GM19240 (cell line): ENCODE data around the gene NRIP3.
"Not testable (repeated sequence)": the region's sequence is repeated elsewhere in the genome, so short reads cannot be mapped to it uniquely, and the experiment has no call there.

Source experiments
- DNase-seq: peaks from one replicate; pipeline ENCODE4 v3.0.0; 2011; ENCODE audit warnings: low spot score; ENCODE audit not compliant: insufficient read length

NRIP3 gene

DNA sequence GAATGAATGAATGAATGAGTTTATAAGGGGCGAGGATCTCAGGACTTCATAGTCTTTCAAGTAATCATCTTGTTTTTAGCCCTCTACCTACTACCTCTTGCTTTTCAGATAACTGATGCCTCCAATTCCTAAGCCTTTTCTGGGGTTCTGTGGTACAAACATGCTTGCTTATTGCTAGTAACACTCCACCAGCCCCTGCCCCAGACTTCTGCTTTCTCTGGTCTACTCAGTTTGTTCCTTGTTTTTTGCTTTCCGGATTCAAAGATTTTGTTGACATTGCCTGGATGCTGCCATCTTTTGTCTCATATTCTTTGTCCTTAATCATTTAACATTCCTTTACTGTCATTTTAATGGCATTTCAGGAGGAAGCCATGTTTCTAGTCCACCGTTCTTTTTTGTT is 30.7 kb downstream of the NRIP3 start:
- no peak for DNase-seq

DNA sequence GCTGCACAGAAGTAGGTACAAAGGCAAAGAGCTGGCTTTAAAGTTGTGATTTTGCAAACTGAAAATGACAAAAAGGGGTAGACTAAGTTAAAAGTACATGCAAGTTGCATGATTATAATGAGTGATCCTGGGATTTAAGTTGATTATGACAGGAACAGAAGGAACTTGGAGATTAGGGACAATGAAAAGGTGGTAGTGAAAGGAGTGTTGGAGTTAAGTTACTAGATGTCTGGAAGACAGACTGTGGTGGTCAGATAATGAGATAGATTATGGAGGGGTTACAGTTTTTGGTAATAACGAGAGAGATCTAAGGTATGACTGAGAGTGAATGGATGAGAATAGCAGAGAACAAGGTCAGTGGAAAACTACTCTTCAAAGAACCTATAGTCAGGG is 31.9 kb downstream of the NRIP3 start:
- DNase-seq = no peak

DNA sequence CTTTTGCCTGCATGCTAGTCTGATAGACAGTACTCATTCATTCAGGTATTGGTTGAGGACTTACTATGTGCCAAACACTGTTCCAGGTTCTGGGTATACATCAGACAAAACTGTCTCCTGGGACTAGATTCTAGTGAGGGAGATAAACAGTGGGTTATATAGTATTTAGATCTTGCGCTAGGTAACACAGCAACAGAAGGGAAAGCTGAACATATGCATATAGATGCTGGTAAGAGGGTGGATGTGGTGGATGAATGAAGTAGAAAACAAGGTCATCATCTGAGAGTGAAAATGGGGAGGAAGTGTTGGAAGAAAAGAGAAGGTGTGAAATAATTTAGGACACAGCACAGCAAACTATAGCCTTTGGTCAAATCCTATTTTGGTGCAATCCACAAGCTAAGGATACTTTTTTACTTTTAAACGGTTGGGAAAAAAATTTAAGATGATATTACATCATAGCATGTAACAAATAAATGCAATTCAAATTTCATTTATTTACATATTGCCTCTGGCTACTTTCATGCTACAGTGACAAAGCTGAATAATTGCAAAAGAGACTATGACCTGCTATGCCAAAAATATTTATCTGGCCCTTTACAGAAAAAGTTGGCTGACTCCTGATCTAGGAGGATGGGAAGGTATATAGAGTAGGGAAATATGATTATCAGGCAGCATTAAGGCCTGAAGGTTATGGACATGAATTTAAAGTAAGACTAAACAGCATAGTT is 32.4 kb downstream of the NRIP3 start:
- DNase-seq = no peak

DNA sequence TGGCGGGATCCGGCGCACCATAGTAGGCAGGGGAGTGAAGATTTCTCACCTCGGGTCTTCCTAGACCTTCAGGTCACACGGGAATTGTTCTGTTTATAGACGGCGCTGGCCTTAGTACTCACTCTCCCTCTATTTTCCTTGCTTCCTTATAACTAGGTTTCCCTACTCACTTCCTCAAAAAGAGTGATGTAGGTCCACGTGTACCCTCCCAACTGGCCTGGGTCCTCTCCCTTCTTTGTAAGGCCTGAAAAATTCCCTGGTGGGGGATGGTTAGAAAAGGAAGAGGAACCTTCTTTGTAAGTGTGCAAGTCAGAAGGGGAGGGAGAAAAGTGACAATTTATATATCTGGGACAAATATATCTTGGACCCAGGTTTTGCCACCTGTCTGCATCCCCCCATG is 36.6 kb downstream of the NRIP3 start:
- DNase-seq = no peak

DNA sequence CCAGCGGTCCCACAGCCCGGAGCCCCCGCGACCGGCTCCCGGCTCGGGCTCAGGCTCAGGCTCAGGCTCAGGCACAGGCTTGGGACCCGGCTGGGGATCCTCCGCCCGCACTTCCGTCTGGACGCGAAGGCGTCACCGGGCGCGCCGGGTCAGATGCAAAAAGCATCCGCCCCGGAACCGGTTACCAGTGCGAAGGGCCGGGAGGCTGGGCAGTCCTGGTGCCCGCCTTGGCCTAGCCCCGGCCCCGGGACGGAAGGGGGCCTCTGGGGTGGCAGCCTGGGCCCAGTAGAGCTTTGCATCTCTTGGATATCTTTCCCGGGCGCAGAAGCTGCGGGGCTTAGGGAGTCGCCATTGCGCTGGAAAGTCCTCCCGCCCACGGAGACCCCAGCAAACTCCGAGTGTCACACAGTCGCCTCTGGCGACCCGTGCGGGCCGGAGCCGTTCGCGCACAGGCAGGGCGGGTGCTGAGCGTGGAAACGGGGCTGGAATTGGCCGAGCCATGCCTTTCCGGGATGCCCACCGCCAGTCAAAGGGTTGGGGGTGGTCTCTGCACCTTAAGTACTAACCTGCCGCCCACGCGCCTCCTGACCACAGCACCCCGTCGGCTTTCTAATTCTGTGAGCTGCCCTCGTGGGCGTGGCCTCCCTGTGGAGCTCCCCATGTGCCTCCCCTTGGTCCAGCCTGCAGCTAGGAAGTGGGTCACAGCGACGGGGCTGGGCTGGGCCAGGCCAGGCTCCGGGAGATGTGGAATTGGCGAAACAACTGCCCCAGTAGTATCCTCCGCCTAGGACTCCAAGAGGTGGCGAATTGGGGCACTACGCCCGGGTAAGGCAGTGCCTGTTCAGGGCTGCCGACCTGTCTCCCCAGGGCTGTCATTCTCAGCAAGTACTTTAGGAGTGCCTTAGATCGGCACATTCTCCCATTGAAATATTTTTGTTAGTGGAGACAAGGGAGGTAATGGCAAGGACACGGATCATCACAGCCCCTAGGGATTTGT is 39.2 kb downstream of the NRIP3 start, which contains the start of gene TMEM9B:
TMEM9B (minus strand) TSS at position 119 of the 997 bp plus-strand sequence. CDS start 129 bp downstream, outside the sequence.
- peak; percentile 61 for DNase-seq

DNA sequence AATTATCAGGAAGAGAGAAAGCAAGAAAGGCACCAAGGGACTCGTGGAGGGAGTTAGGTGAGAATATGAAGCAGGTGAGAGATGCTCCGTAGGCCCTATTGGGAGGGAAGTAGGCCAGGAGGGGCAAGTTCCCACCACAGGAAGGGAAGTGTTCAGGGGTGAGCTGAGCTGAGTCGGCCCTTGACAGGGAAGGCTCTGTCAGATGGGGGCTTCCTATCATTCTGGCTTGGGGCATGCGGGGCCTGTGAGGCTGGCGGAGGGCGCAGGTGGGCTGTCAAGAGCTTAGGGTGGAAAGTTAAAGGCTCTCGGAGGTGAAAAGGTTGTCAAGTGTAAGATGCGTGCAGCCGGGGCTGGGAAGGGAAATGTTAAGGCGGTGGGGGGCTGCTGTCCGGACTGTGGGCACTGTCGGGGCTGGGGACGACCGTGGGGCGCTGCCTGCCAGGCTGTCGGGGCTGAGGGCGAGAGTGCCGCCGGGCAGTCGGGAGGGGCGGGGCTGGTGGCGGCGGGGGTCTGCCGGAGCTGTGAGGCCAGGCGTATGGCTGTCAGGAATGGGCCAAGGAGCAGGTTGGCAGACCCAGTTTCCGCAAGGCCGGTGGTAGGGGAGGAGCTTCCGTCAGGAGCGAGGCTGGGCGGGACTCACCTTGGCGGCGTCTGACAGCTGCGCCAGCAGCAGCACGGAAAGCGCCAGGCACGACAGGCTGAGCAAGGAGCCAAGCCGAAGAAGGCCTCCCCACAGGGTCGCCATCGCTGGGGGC is 40.1 kb downstream of the NRIP3 start:
- DNase-seq = peak; percentile 47

DNA sequence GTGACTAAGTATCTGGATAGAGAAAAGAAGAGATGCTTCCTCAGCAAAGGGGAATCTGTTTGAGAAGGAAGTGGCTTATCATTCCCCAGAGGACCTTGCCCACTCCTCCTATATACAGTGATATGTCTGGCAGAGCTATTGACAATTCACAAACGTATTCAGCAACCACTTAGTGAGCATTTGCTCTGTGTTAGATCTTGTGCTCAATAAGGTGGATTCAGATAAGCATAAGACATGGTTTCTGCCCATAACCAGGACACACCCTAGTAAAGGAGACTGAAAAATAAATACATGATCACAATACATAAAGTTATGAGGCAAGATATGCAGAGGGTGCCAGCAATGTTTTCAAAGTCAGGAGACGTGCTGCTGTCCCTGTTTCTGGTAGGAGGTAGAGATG is 41.0 kb downstream of the NRIP3 start:
- no peak for DNase-seq

DNA sequence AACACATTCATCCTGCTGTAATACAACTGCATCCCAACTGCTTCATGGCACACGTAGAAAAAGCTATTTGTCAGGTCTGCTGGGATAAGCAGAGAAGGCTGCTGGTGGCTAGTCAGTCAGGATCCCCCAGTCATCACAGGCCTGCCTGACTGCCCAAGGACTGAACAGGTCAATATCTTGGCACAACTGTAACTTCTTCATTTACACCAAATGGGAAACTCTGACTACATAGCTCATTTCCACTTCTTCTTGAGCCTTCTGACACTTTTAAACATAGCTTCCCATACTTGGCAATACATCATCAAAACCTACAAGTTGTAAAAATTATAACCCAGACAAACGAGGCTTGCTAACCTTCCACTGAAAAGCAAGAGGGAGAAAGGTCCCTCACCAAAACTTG is 42.4 kb downstream of the NRIP3 start:
- no peak for DNase-seq

DNA sequence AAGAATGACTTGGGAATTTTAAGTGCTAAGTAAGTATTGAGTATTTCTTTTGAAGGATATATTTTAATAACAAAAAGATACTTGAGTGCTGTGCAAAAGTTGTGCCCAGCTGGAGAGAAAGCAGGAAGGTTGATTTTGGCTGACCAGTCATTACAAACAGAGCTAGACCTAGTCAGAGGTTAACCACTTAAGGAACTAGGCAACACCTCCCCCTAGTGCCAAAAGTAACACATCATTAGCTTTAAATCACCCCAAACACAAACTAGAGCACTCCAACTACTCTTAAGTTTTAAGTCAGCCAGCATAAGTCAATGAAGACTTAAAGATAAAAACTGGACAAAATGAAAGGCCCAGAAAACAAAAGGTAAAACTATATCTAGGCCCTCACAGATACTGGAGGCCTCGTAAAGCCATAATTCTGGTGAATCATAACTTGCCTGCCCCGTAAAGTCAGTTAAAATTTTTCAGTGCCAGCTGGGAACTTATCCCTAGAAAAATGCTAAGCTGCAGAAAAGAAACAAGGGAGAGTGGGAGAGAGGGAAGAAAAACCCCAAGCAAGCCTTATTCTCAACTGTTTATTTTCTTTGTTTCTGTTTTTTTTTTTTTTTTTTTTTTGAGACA is 44.1 kb downstream of the NRIP3 start:
- DNase-seq = peak; percentile 48

DNA sequence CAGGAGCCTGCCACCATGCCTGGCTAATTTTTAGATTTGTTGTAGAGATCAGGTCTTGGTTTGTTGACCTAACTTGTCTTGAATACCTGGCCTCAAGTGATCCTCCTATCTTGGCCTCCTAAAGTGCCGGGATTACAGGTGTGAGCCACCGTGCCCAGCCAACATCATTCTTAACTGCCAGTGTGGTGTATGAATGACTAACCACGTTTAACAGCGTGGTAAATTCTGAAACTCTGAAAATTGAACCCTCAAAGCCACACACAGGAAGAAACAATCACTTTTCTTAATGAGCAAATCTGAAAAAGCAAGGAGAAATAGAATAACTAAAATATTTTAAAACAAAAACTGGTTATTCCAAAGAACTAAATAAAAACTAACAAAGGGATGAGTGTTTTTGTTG is 46.9 kb downstream of the NRIP3 start:
- DNase-seq = no peak

DNA sequence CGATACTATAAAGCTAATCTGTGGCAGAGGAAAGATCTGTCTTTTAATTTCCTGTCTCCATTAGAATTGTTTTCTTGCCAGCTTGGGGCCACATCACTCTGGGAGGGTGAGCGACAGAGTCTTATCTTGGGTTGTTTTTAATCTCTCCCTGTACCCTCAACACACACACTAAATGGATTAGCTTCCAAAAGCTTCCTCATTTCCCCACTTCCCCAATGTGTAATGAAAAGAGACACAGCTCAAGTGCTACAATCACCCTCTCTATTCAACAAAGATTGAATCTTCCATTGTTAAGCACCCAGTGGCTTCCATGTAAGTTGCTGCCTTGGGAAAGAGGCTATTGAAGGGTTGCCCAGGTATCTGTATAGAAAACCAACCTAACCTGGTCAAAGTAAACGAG is 54.9 kb downstream of the NRIP3 start:
- DNase-seq = no peak

DNA sequence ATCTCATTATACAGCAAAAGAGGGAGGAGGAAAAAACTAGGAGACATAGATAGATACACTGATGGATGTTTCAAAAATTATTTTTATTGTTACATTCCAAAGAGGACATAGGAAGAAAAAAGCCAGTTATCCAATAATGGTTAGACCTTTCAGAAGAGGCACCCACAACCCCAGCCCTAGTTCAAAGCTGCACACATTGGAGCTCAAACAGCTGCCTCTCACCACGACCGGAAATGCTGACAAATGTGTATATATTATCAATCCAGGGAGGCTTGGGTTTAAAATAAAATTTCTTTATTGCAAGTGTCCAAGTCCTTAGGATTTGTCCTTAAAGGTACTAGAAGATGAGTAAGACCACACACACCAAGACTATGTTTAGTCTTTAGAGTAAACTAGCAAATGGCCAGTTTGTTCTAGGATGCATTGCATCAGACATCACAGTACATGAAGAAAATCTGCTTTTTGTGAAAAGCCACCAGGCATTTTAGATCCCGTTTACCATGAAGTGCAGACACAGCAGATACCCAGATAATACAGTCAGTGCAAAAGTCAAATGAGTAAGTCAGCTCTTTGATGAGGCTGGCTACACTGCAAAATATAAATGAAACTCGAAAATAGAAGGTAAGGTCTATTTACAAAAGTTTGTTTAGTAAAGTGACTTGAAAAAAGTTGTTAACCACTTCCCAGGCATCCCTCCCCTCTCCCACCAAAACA is 56.4 kb downstream of the NRIP3 start:
- no peak for DNase-seq

DNA sequence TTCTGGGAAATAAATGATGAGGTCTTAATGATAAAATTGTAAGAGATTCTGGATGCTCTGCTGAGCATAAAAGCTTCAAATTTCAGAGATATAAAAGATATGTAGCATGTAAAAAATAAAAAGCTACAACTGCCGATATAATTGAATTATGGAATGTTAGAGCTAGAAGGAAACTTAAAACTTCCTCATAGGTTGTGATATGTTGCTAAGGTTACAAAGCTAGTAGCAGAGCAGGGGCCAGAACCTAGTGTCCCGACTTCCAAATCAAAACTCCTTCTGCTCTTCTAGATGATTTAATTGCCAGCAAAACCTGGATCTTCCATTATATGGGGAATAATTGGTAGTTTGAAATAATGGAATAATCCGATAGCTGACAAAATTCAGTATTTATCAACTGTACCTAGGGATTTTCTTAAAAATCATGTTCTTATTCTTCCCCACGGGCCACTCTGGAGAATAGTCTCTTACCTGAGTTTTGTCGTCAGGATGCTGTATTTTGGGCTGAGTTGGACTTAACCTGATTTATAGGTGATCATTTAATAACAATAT is 61.2 kb downstream of the NRIP3 start, which contains the start of gene ASCL3:
ASCL3 (minus strand) TSS at position 499 of the 549 bp plus-strand sequence. CDS start 4,855 bp downstream, outside the sequence.
- DNase-seq = no peak

DNA sequence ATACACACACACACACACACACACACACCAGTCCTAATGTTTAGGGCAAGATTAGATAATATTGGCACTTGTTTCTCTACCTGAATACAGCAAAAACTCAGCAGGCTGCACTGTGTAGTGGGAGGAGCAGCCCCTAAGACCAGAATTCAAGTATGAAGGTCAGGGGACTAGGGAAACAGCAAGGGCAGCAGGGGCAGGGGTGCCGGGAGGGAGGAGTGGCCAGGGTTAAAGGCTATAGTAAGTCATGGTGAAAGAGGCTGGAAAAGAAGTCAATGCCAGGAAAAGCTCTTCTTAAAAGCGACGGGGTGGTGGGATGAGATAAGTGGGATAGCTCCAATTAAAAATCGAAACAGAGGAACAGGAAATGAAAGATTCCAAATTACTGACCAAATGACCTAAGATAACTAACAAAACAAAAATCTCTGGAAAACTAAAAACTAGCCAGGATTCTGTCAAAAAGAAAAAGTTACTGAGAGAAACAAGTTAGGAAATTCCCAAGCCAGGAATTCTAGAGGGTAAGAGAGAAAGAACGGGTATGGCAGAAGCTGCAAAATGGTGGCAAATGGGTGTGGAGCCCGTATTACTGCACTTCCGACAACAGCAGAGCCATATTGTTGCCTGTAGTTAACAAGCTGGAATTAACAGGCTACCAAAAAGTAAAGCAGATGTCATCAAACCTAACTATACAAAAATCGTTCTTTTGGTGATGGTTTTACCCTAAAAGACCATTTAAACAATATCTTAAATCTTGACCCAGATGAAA is 62.3 kb downstream of the NRIP3 start:
- no peak for DNase-seq

DNA sequence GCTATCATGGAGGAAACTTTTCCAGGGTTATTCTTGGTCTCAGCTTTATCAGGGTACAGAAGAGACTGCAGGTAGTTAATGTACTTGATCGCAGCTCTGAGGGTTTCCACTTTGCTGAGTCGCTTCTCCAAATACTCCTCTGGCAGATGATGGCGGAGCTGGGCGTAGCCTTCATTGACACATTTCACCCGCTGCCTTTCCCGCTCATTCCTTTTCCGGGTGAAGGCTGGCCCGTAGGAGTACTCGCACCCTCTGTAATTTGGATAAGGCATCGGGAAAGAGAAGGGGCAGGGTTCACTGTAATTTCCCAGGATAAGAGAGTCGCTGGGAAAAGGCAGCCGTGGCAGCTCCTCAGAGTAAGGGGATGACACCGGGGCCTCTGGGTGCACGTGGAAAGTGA is 66.1 kb downstream of the NRIP3 start:
- DNase-seq = no peak

DNA sequence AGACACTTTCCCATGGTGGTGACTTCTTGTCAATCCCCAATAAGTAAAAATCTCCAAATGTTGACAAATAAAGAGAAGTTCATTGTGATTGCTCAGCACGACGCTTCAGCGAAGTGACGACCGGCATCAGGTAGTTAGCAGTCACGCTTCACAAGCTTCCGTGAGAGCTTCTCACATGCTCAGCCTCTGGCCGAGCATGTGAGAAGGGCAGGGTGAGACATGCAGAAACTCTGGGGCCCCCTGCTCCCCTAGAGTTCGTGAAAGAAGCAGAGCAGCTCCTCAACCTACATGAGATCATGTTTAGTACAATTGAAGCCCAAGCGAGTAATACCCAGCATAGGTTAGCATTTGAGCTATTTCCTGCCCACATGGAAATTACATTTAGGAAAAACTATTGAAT is 66.6 kb downstream of the NRIP3 start:
- no peak for DNase-seq

DNA sequence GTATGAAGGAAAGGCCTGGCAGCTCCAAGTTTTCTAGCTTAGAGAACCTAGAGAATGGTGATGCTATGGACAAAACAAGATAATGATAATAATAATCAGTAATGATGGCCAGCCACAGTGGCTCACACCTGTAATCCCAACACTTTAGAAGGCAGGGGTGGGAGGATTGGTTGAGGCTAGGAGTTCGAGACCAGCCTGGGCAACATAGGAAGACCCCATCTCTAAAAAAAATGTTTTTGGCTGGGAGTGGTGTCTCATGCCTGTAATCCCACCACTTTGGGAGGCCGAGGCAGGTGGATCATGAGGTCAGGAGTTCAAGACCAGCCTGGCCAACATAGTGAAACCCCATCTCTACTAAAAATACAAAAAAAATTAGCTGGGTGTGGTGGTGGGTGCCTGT is 68.0 kb downstream of the NRIP3 start:
- DNase-seq = not testable (repeated sequence)

DNA sequence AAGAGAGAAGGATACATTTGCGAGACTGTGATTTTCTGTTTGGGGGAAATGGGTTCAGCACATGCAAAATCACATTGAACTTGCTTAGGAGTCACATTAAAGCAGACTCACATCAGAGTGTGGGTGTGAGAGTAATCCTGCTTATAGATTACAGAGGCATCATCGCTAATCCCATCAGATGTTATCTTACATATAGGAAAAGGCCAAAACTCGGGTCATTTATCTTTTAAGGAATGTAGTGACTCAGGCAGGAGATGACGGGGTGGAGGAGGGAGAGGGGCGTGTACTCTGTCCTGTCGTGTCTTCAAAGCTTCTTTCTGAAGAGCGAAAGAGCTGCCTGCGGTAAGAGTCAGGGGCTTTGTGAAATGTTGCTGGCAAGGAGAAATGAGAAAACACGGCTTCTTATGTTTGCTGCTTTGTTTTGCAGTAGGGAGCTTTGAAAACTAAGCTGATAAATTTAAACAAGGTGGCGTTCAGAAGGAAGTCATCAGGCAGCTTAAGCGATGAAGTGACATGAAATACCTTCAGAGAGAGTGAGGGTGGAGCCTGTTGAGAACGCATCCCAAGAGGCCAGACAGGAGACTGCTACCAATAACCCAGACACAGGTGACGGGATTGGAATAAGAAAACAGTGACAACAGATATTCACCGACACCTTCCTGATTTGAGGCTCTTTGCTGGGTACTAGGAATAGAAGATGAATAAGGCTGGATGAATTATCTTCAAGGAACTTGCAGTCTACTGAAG is 68.9 kb downstream of the NRIP3 start:
- DNase-seq = no peak

DNA sequence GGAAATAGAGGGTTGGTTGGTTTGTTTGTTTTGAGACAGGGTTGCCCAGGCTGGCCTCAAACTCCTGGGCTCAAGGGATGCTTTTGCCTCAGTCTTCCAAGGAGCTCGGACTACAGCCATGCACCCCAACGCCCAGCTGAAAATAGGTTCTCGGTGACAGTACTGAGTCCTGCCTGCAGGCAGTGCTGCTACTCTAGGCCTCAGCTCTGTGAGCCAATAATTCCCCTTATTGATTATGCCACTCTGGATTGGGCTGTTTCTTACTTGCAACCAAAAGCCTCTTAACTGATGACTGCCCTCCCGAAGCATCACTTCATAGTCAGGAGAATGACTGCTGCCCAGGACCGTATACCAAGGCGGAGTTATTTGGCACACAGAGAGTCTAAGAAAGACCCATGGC is 69.9 kb downstream of the NRIP3 start:
- DNase-seq = no peak
